Measurements from ENCODE around the gene LSAMP.
A peak's percentile ranks its signal among the peaks of the same experiment; 100 is the strongest.

Gene LSAMP

DNA sequence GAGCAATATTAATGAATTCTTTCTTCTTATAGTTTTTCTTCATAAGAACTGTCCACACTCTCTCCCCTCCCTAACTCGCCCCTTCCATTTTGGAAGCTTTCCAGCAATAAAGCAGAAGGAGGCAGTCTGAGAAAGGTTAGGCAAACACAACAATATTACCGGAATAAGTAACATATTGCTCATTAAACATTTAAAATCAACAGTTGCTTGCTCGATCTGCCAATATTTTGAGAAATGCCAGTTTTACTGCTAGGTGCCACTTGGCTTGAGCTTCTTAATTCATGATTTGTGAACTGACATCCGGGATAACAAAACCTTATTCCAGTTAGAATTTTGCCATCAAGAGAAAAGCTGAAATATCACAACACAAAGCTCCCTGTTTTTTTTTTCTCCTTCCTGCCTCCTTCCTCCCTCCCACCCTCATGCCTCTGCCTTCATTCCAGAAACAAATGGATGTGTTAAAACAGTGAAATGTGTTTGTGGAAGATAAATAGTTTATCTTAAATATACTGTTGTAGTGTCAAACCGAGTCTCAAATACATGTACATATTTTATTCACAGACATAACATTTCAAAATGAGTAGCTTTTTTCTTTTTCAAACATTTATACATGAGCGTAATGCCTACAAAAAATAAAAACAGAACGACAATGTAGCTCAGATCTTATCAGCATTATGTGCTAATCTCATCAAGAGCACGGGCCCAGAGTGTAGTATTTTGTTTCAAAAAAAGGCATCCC, 568.2 kb downstream of the LSAMP start:
- Mint-ChIP-seq H3K4me3 (no peak overlapping the region), H3K9me3 (no peaks in the 10 kb centered on the region), H3K36me3 (ENCODE audit: low read depth) (no peaks in the 10 kb centered on the region), H3K27me3 (ENCODE audit: low read depth, poor library complexity) (peaks cover 5% of the 10 kb centered on the region), H3K4me1 (no peaks in the 10 kb centered on the region), H3K27ac (no peak overlapping the region)
- TF ChIP-seq, protein P1, sequence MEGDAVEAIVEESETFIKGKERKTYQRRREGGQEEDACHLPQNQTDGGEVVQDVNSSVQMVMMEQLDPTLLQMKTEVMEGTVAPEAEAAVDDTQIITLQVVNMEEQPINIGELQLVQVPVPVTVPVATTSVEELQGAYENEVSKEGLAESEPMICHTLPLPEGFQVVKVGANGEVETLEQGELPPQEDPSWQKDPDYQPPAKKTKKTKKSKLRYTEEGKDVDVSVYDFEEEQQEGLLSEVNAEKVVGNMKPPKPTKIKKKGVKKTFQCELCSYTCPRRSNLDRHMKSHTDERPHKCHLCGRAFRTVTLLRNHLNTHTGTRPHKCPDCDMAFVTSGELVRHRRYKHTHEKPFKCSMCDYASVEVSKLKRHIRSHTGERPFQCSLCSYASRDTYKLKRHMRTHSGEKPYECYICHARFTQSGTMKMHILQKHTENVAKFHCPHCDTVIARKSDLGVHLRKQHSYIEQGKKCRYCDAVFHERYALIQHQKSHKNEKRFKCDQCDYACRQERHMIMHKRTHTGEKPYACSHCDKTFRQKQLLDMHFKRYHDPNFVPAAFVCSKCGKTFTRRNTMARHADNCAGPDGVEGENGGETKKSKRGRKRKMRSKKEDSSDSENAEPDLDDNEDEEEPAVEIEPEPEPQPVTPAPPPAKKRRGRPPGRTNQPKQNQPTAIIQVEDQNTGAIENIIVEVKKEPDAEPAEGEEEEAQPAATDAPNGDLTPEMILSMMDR (IDR thresholded peaks at IDR 0.05), result no peak
- DNase-seq, result no peak

DNA sequence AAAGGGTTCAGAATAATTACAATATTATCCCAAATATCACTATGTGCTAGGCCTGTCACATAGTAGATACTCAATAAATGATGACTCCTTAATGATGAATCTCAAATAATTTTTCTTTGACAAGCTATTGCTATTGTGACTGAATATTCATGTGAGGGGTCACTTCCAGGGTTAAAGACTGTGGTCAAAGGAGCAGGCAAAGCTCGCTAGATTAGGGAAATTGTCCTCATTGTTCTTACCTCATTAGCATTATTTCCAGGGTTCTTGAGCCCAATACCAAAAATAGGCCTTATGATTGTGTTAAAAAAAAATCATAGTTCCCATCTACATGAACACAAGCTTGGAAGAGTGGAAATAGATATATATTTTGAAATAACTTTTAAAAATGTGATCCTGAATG, 569.8 kb downstream of the LSAMP start:
- H3K36me3 Mint-ChIP-seq (ENCODE audit: low read depth), result no peaks in the 10 kb centered on the region
- no peak for DNase-seq
- no peaks in the 10 kb centered on the region for H3K9me3 Mint-ChIP-seq
- no peaks in the 10 kb centered on the region for H3K4me1 Mint-ChIP-seq
- peaks cover 5% of the 10 kb centered on the region for H3K27me3 Mint-ChIP-seq (ENCODE audit: low read depth, poor library complexity)
- no peak overlapping the region for H3K4me3 Mint-ChIP-seq
- TF ChIP-seq, protein P1 (IDR thresholded peaks at IDR 0.05), result no peak
- H3K27ac Mint-ChIP-seq, result no peak overlapping the region

DNA sequence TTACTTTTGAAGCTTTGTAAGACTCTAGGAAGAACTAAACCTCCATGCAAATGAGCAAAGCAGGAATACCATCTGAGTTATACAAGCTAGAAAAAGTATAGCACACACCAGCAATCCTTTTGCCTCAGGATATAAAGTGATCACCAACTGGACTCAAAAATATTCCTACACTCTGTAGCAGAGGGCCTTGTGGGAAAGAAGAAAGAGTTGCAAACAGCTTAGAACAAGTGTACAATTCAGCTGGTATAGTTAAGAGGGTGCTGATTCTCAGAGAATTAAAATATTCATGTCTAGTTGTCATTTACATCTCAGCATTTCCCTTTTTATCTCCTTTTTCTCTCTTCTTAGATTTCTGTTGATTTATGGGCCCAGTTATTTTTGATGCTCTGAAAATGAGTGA, 573.6 kb downstream of the LSAMP start:
- Mint-ChIP-seq H3K27me3 (ENCODE audit: low read depth, poor library complexity) (no peaks in the 10 kb centered on the region), H3K27ac (no peak overlapping the region), H3K36me3 (ENCODE audit: low read depth) (no peaks in the 10 kb centered on the region), H3K9me3 (no peaks in the 10 kb centered on the region), H3K4me1 (peaks cover 5% of the 10 kb centered on the region), H3K4me3 (no peak overlapping the region)
- TF ChIP-seq, protein P1 (IDR thresholded peaks at IDR 0.05), result no peak
- no peak for DNase-seq

DNA sequence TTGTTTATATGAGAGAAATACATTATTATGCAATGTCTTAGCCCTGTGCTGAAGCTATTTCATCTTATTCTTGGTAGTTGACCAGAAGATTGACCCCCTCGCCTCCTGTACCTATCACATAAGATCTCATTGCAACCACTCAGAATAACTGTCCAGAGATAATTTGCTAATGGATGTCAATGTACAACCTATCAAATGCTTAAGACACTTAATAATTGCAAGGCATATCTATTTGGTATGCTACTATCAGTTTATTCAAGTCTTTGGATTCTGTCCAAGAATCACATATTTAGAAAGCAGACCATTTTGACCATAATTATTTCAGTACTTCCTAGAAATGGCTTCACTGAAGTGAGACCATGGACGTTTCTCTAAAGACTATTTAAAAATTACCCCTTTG, 580.4 kb downstream of the LSAMP start:
- no peak overlapping the region for H3K4me3 Mint-ChIP-seq
- H3K27ac Mint-ChIP-seq, result no peak overlapping the region
- TF ChIP-seq, protein P1 (IDR thresholded peaks at IDR 0.05), result no peak
- peaks cover 33% of the 10 kb centered on the region for H3K4me1 Mint-ChIP-seq
- H3K9me3 Mint-ChIP-seq, result no peaks in the 10 kb centered on the region
- H3K36me3 Mint-ChIP-seq (ENCODE audit: low read depth), result no peaks in the 10 kb centered on the region
- no peak for DNase-seq
- H3K27me3 Mint-ChIP-seq (ENCODE audit: low read depth, poor library complexity), result no peaks in the 10 kb centered on the region

DNA sequence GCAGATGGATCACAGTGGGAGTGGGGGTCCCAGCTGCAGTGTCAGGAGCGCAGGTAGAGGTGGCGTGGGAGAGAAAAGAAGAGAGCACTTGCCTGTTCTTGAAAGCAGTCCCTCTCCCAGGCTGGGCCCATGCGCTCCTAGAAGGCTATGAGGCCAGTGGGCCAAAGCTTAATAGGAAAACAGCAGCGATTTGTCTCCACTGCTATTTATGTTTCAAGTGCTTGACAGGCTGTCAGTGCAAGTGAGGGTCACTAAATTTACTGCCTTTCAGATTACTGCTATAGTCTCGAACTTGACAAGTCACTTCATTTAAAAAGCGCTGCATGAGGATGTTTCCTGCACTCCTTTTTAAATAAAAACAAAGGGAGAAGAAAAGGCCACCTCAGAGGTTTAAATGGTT, 582.4 kb downstream of the LSAMP start:
- H3K27me3 Mint-ChIP-seq (ENCODE audit: low read depth, poor library complexity), result no peaks in the 10 kb centered on the region
- H3K9me3 Mint-ChIP-seq, result no peaks in the 10 kb centered on the region
- TF ChIP-seq, protein P1 (IDR thresholded peaks at IDR 0.05), result no peak
- H3K36me3 Mint-ChIP-seq (ENCODE audit: low read depth), result no peaks in the 10 kb centered on the region
- DNase-seq, result peak; percentile 6
- H3K4me1 Mint-ChIP-seq, result peaks cover 39% of the 10 kb centered on the region
- peak overlapping the region; percentile 47 for H3K27ac Mint-ChIP-seq
- no peak overlapping the region for H3K4me3 Mint-ChIP-seq

DNA sequence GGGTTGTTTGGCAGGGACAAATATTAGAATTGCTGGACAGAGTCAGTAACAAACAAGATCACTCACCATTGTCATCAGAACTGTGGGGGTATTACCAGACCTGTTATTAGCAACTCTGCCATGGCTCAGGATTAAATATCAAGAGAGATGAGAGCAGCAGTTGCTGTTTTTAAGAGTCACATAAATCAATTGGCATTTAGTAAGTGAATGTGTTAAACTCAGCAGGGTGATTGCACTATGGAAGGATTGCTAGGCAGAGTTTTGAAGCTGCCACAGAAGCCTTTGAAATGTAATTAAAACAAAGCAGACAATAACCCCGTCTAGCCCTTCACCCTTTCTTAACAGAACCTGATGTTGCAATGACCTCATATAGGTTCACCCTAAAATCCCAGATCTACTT, 583.2 kb downstream of the LSAMP start:
- DNase-seq, result no peak
- Mint-ChIP-seq H3K36me3 (ENCODE audit: low read depth) (no peaks in the 10 kb centered on the region), H3K4me1 (peaks cover 34% of the 10 kb centered on the region), H3K27me3 (ENCODE audit: low read depth, poor library complexity) (no peaks in the 10 kb centered on the region), H3K27ac (no peak overlapping the region), H3K9me3 (no peaks in the 10 kb centered on the region), H3K4me3 (no peak overlapping the region)
- TF ChIP-seq, protein P1 (IDR thresholded peaks at IDR 0.05), result no peak
